Fibroblast of lung (primary cell): ENCODE results near the gene CDX2. TPM values are rescaled to one million over a fixed set of nuclear protein-coding genes. Genes with fewer than 3 reads are reported as not detected.

Experiments
- DNase-seq, 2 donors: peaks; one replicate each; pipeline versions ENCODE4 v3.0.0 to v3.0.0-alpha.2; 2010; ENCODE audit warnings: low read depth in 2 of 2
- H2AFZ ChIP-seq: 2 replicates; pipeline ENCODE4 v1.5.1; 2012; ENCODE audit warnings: low read length, control low read depth, inconsistent platforms
- H3K27ac ChIP-seq: 2 replicates; pipeline ENCODE4 v1.5.1; 2011; ENCODE audit warnings: low read length, control low read depth; ENCODE audit not compliant: insufficient read depth
- H3K27me3 ChIP-seq: 2 replicates; pipeline ENCODE4 v1.5.1; 2011; ENCODE audit warnings: mild to moderate bottlenecking, low read length; ENCODE audit not compliant: control insufficient read depth, insufficient read depth
- H3K36me3 ChIP-seq: 2 replicates; pipeline ENCODE4 v1.5.1; 2011; ENCODE audit warnings: low read length; ENCODE audit not compliant: control insufficient read depth, insufficient read depth
- H3K4me1 ChIP-seq: 2 replicates; pipeline ENCODE4 v1.5.1; 2011; ENCODE audit warnings: low read length; ENCODE audit not compliant: control insufficient read depth, insufficient read depth; ENCODE audit errors: extremely low read depth
- H3K4me2 ChIP-seq: 2 replicates; pipeline ENCODE4 v1.5.1; 2011; ENCODE audit warnings: low read length, control low read depth; ENCODE audit not compliant: insufficient read depth; ENCODE audit errors: extremely low read depth
- H3K4me3 ChIP-seq, 4 experiments: fragments of 200-600 bp in 1 of 4; sonication (generic) in 1 of 4; replicated peaks in 1 of 4; 2 replicates each; pipeline ENCODE4 v1.5.1; 2011 to 2016; ENCODE audit warnings: low read length in 4 of 4, low read depth in 3 of 4, mild to moderate bottlenecking in 3 of 4, control low read depth in 2 of 4, inconsistent platforms in 1 of 4, mixed read lengths in 1 of 4; ENCODE audit not compliant: insufficient read depth in 1 of 4; ENCODE audit errors: control extremely low read depth in 1 of 4
- H3K79me2 ChIP-seq: 2 replicates; pipeline ENCODE4 v1.5.1; 2012; ENCODE audit warnings: mild to moderate bottlenecking, low read length, inconsistent platforms; ENCODE audit not compliant: control insufficient read depth, insufficient read depth
- H3K9ac ChIP-seq: 2 replicates; pipeline ENCODE4 v1.5.1; 2011; ENCODE audit warnings: mild to moderate bottlenecking, low read length, control low read depth; ENCODE audit not compliant: insufficient read depth
- H3K9me3 ChIP-seq: 2 replicates; pipeline ENCODE4 v1.5.1; 2012; ENCODE audit warnings: low read depth, low read length; ENCODE audit not compliant: control insufficient read depth, insufficient read depth
- H4K20me1 ChIP-seq: 2 replicates; pipeline ENCODE4 v1.5.1; 2011; ENCODE audit warnings: low read length; ENCODE audit not compliant: control insufficient read depth, insufficient read depth; ENCODE audit errors: extremely low read depth
- EZH2 ChIP-seq: IDR thresholded peaks from 2 replicates; pipeline ENCODE4 v1.5.1; 2012; ENCODE audit warnings: low read length, control low read depth, mild to moderate bottlenecking; ENCODE audit errors: missing control alignments
- polyA plus RNA-seq, 2 donors: library from polyadenylated mRNA; depleted of rRNA in 1 of 2; stranded (reverse) in 1 of 2; unstranded in 1 of 2; fragments of >200 nt; gene quantifications; 2 replicates each; pipeline ENCODE4 v1.2.1, GENCODE V29; 2011 to 2012; ENCODE audit warnings: missing spikeins in 1 of 2
- total RNA-seq: library from RNA; depleted of rRNA; stranded (reverse); fragments of >200 nt; gene quantifications from 2 replicates; pipeline ENCODE4 v1.2.1, GENCODE V29; 2014
- TF ChIP-seq, protein P1 (sequence below), 2 donors: IDR thresholded peaks in 1 of 2; conservative IDR thresholded peaks in 1 of 2; 1 replicate in 1 of 2; 2 replicates in 1 of 2; pipeline ENCODE4 v1.5.1; 2011 to 2012; ENCODE audit warnings: low read length in 2 of 2, control low read depth in 1 of 2, inconsistent platforms in 1 of 2, low read depth in 1 of 2, mild to moderate bottlenecking in 1 of 2

Gene CDX2
- total and polyA plus RNA-seq, 2 donors (not counting 1 experiment from before 2014, with no cell fraction given) = not detected

GRCh38 chr13:27967203-27967735, 1.8 kb downstream of the CDX2 start:
- Histone ChIP-seq H3K27ac (no peak overlapping the region), H2AFZ (no peak overlapping the region), H3K9me3 (no peaks in the 10 kb centered on the region), H3K9ac (no peak overlapping the region), H4K20me1 (no peaks in the 10 kb centered on the region), H3K79me2 (no peaks in the 10 kb centered on the region), H3K4me3 (no peak overlapping the region), H3K36me3 (no peaks in the 10 kb centered on the region), H3K4me1 (no peaks in the 10 kb centered on the region), H3K27me3 (peaks cover 68% of the 10 kb centered on the region), H3K4me2 (no peak overlapping the region)
- TF ChIP-seq EZH2 = no peak
- TF ChIP-seq, protein P1, sequence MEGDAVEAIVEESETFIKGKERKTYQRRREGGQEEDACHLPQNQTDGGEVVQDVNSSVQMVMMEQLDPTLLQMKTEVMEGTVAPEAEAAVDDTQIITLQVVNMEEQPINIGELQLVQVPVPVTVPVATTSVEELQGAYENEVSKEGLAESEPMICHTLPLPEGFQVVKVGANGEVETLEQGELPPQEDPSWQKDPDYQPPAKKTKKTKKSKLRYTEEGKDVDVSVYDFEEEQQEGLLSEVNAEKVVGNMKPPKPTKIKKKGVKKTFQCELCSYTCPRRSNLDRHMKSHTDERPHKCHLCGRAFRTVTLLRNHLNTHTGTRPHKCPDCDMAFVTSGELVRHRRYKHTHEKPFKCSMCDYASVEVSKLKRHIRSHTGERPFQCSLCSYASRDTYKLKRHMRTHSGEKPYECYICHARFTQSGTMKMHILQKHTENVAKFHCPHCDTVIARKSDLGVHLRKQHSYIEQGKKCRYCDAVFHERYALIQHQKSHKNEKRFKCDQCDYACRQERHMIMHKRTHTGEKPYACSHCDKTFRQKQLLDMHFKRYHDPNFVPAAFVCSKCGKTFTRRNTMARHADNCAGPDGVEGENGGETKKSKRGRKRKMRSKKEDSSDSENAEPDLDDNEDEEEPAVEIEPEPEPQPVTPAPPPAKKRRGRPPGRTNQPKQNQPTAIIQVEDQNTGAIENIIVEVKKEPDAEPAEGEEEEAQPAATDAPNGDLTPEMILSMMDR (conservative IDR thresholded peaks at IDR 0.05 in 1 of 2, IDR thresholded peaks at IDR 0.05 in 1 of 2; ENCODE audit: low read depth in 1 of 2, low read length in 2 of 2) = no peak
- DNase-seq = no peak

DNA sequence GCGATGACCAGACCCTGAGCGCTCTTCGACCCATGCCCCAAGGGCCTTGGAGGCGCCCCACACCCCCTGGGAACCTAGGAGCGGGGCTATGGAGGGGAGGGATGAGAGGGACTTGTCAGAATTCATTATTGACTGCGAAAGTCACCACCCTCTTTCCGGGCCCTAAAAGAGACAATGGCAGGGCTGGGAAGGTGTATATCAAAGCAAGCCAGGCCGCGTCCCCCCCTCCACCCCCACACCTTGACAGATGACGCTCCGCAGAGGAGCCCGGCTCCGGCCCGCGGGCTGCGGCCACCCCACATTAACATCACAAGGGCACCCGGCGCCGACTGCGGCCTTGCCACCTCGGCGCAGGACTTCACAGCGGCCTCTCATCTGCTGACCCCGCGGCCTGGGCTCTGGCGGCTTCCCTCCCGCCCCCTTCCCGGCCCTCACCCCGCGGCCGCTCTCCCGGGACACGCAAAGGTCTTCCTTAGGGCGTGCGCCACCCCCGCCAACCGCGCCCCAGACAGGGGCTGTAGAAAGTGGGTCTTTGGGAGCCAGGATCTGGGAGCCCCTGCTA, 2.4 kb downstream of the CDX2 start:
- TF ChIP-seq, protein P1 (conservative IDR thresholded peaks at IDR 0.05 in 1 of 2, IDR thresholded peaks at IDR 0.05 in 1 of 2; ENCODE audit: low read depth in 1 of 2, low read length in 2 of 2) = no peak
- peak; percentile 14 for TF ChIP-seq EZH2
- H3K4me1 ChIP-seq = no peaks in the 10 kb centered on the region
- H4K20me1 ChIP-seq = no peaks in the 10 kb centered on the region
- no peaks in the 10 kb centered on the region for H3K9me3 ChIP-seq
- H3K27me3 ChIP-seq = peaks cover 68% of the 10 kb centered on the region
- no peaks in the 10 kb centered on the region for H3K36me3 ChIP-seq
- H3K27ac ChIP-seq = no peak overlapping the region
- no peaks in the 10 kb centered on the region for H3K79me2 ChIP-seq
- H2AFZ ChIP-seq = no peak overlapping the region
- H3K4me3 ChIP-seq = no peak overlapping the region
- no peak overlapping the region for H3K4me2 ChIP-seq
- no peak for DNase-seq
- no peak overlapping the region for H3K9ac ChIP-seq

DNA sequence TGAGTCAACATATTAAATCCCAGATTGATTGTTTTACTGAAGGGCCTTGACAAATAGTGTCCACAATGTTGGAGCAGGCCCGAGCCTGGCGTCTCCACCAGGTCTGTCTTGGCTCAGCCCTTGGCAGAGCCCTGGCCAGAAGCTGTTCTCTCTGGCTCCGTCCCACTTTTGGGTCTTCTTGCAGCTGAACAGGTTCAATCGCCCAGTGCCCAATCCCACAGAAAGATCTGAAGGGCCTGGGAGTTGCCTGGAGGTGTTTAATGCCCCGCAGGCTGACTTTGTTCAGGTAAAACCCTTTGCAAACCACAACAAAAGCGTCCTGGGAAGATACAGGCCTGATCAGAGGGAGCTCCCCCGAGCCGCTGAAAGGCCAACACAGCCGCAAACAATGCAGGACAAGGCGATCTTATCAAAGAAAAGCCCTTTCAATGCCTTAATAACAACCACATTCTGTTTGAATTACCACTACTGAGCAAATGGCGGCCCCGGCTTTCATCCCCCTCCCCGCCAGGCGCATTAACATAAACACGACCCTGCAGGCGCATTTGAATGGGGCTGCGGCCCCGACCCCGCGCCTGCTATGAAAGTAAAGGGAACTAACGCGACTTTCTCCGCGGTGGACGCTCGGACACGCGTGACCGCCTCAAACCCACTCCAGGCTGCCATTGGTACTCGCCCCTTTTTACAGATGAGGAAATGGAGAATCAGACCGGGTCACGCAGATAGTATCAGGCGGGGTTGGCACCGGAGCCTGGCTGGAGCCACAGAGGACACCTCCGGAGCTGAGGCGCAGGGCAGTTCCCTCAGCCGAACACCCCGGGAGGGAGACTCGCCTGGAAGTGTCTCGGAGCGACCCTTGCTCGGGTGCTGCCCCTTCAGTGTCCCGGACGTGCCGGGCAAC, 3.1 kb downstream of the CDX2 start:
- Histone ChIP-seq H2AFZ (no peak overlapping the region), H3K9ac (no peak overlapping the region), H3K4me3 (no peak overlapping the region), H3K36me3 (no peaks in the 10 kb centered on the region), H3K4me1 (no peaks in the 10 kb centered on the region), H4K20me1 (no peaks in the 10 kb centered on the region), H3K27me3 (peaks cover 69% of the 10 kb centered on the region), H3K4me2 (no peak overlapping the region), H3K9me3 (no peaks in the 10 kb centered on the region), H3K79me2 (no peaks in the 10 kb centered on the region), H3K27ac (no peak overlapping the region)
- no peak for DNase-seq
- peak; percentile 90 for TF ChIP-seq EZH2
- TF ChIP-seq, protein P1 (conservative IDR thresholded peaks at IDR 0.05 in 1 of 2, IDR thresholded peaks at IDR 0.05 in 1 of 2; ENCODE audit: low read depth in 1 of 2, low read length in 2 of 2) = no peak
